ENCODE results near the gene FYN.

Gene FYN

DNA sequence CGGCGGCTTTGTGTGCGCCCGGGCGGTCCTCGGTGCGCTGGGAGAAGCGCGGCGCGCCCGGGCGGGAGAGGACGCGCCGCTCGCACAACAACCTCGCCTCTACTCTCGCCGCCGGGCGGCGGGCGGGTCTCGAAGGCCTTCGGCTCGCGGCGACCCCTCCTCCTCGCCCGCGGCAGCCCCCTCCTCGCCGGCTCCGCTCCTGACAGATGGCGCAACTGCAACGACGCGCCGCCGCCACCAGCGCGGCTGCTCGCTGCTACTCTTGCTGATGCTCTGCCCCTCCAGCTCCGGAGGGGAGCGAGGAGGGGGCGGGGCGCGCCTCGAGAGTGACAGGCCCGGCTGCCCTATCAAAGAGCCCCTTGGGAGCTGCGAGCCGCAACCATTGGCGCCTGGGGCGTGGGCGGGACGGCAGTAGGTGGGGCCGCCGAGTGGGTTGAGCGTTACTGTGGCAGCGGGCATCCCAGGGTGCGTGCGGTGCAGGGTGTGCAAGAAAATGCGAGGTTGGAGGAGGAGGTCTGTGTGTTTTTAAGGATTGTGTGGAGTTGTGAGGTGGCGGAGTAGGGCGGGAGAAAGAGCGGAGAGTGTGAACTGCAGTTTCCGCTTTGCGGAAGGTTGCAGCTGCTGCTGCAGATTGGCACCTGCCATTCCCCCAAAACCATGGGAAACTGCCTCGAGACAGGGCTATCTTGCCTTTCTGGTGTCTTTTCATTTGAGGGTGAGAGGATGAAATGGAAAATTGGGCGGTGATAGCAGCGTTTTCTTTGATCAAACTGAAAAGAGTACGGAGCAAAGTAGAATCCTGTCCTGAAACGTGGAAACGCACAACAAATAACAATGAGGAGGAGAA lies at the start of gene FYN:
TSS of gene FYN (minus strand) at position 275 of the 847 bp plus-strand sequence. CDS start 153,401 bp downstream, outside the sequence.
- intact Hi-C loops (cut with DNase I; ENCODE audit: low total_unique reads) = loop anchor here (5.0 to 10.0 kb wide), 3 partner anchors 121 to 169 kb away; no protein-coding TSS in a partner anchor
- H3K27me3 ChIP-seq = peaks cover 0 to 6% of the 10 kb centered on the region in 2 donors

DNA sequence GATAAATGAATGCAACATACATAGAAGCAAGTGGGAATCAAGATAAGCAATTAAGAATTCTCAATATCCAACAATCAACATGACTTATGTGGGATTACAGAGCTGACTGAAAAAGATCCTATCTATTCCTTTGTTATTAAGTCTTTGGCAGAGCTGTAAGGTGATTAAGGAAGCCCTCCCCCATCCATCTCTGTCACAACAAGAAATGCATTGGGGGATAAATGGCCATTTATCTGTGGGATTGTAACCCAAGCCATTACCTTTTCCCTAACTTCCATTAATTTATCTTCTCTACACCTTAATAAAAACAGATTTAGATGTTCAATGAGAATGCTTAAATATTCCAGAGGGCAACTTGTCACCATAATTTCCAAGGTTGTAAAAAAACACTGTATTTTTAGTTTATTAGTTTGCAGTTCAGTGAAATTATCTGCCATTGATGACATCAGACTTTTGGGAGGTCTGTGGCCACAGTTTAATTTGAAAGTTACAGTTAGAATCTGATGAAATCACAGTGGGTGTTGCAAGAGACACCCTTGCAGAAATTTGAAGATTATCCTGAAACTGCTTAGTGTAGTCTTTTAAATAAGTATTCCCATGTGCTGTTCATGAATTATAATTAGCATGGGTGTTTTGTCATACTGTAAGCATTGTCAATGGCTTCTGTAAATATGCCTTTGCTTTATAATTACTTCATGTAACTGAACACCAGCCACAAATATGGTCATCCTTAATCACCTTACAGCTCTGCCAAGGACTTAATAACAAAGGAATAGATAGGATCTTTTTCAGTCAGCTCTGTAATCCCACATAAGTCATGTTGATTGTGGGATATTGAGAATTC lies 49.4 kb upstream of the FYN start:
- intact Hi-C loops (cut with DNase I; ENCODE audit: low total_unique reads) = no loop called here
- TF ChIP-seq, protein P1, sequence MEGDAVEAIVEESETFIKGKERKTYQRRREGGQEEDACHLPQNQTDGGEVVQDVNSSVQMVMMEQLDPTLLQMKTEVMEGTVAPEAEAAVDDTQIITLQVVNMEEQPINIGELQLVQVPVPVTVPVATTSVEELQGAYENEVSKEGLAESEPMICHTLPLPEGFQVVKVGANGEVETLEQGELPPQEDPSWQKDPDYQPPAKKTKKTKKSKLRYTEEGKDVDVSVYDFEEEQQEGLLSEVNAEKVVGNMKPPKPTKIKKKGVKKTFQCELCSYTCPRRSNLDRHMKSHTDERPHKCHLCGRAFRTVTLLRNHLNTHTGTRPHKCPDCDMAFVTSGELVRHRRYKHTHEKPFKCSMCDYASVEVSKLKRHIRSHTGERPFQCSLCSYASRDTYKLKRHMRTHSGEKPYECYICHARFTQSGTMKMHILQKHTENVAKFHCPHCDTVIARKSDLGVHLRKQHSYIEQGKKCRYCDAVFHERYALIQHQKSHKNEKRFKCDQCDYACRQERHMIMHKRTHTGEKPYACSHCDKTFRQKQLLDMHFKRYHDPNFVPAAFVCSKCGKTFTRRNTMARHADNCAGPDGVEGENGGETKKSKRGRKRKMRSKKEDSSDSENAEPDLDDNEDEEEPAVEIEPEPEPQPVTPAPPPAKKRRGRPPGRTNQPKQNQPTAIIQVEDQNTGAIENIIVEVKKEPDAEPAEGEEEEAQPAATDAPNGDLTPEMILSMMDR (IDR thresholded peaks at IDR 0.05) = no peak
- H3K27me3 ChIP-seq = no peaks in the 10 kb centered on the region
- no peak overlapping the region for H3K27ac ChIP-seq
- no peak overlapping the region for H3K4me3 ChIP-seq
- DNase-seq = no peak
- H3K36me3 ChIP-seq = no peaks in the 10 kb centered on the region
- H3K9me3 ChIP-seq = no peaks in the 10 kb centered on the region
- no peaks in the 10 kb centered on the region for H3K4me1 ChIP-seq

More for the DNA sequence above, at the start of gene FYN:
- TF ChIP-seq, protein P1 (IDR thresholded peaks at IDR 0.05) = peak; percentile 49 to 63
- H3K27ac ChIP-seq = peak within 1 kb of the TSS; percentile 65 to 69
- no peaks in the 10 kb centered on the region for H3K9me3 ChIP-seq
- no peaks in the 10 kb centered on the region for H3K36me3 ChIP-seq
- peak; percentile 98 for DNase-seq
- H3K4me1 ChIP-seq = peaks cover 0 to 20% (median 12%) of the 10 kb centered on the region in 4 donors
- peak within 1 kb of the TSS; percentile 67 to 80 for H3K4me3 ChIP-seq

DNA sequence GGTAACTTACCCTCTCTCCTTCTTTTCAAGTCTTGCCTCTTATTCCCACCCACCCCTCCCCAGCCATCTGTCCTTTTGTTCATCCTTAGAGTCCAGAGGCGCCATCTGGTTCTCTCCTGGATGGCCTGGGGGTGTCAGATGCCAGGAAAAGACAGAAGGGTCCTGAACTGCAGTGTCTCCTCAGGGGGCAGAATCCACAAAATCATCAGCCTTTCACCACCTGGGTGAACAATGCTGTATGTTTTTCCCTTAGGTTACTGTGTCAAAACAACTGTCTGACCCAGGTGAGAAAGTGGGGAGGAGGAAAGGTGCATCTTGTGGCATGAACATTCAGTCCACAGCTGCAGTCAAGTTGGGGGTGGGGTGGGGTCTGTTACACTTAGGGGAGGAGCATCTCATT lies 47.9 kb upstream of the FYN start:
- Histone ChIP-seq H3K36me3 (no peaks in the 10 kb centered on the region), H3K27ac (no peak overlapping the region), H3K4me3 (no peak overlapping the region), H3K27me3 (no peaks in the 10 kb centered on the region), H3K4me1 (no peaks in the 10 kb centered on the region), H3K9me3 (no peaks in the 10 kb centered on the region)
- TF ChIP-seq, protein P1 (IDR thresholded peaks at IDR 0.05) = no peak
- intact Hi-C loops (cut with DNase I; ENCODE audit: low total_unique reads) = no loop called here
- no peak for DNase-seq

DNA sequence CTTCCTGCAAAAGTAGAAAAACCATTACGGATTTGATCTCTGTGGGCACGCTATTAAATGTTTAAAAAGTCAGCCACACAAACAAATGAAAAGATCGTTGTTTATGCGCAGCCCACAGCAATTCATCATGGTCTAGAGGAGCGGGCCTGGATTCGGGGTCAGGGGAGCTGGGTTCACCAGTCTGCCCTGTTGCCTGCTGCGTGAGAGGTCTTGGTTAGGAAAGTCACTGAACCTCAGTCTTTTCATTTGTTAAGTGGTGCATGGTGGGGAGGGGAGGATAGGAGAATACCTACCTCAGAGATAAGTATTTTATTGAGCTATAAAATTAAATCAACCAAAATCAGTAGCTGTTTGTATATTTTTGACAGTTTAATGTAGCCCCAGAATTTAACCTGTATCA lies 47.3 kb upstream of the FYN start:
- DNase-seq = no peak

DNA sequence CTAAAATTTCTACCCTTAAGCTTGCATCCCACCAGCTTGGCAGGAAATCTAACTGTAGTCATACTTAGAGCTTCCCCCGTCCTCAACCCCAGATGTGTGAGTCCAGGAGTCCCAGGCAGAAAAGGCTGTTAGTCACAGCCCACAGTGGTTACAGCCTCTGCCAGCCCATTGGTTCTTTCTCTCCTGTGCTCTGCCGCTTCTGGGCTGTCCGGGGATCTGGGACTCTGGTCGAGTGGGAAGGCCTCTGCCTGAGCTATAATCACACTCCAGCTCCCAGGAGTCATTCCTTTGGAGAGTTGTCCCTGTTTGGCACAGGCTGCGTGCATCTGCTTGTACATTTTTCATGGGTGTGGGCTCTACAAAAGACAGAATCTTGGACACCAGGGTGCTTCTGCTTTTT lies 45.6 kb upstream of the FYN start:
- Histone ChIP-seq H3K36me3 (no peaks in the 10 kb centered on the region), H3K4me1 (no peaks in the 10 kb centered on the region), H3K27ac (no peak overlapping the region), H3K9me3 (no peaks in the 10 kb centered on the region), H3K4me3 (no peak overlapping the region), H3K27me3 (no peaks in the 10 kb centered on the region)
- DNase-seq = no peak
- intact Hi-C loops (cut with DNase I; ENCODE audit: low total_unique reads) = no loop called here
- TF ChIP-seq, protein P1 (IDR thresholded peaks at IDR 0.05) = no peak

More for the DNA sequence above, 47.3 kb upstream of the FYN start:
- H3K36me3 ChIP-seq = no peaks in the 10 kb centered on the region
- no peaks in the 10 kb centered on the region for H3K27me3 ChIP-seq
- H3K9me3 ChIP-seq = no peaks in the 10 kb centered on the region
- H3K4me3 ChIP-seq = no peak overlapping the region
- H3K27ac ChIP-seq = no peak overlapping the region
- intact Hi-C loops (cut with DNase I; ENCODE audit: low total_unique reads) = no loop called here
- TF ChIP-seq, protein P1 (IDR thresholded peaks at IDR 0.05) = no peak
- no peaks in the 10 kb centered on the region for H3K4me1 ChIP-seq
